Neural cell (in vitro differentiated cells): ENCODE results near the gene SWT1. TPM values are rescaled to one million over a fixed set of nuclear protein-coding genes. Genes with fewer than 3 reads are reported as not detected.

Source experiments
- H2AFZ ChIP-seq: fragments of 200-600, 300-800 bp; sonication (generic), shearing (Covaris generic); 2 replicates; pipeline ENCODE4 v1.6.0; 2014; ENCODE audit warnings: low read depth, mild to moderate bottlenecking, antibody characterized with exemption, low read length, moderate library complexity
- H3F3A ChIP-seq: fragments of 200-600 bp; shearing (Covaris generic); 2 replicates; pipeline ENCODE4 v1.6.1; 2016; ENCODE audit warnings: mild to moderate bottlenecking, moderate library complexity, mixed read lengths, antibody characterized with exemption, low read length; ENCODE audit not compliant: insufficient read depth, poor library complexity, severe bottlenecking
- H3K27ac ChIP-seq: fragments of 200-600, 300-800 bp; sonication (generic), shearing (Covaris generic); 2 replicates; pipeline ENCODE4 v1.5.1; 2014; ENCODE audit warnings: mild to moderate bottlenecking, low read length, moderate library complexity
- H3K27me3 ChIP-seq: fragments of 300-800, 200-600 bp; sonication (generic), shearing (Covaris generic); 2 replicates; pipeline ENCODE4 v1.6.0; 2014; ENCODE audit warnings: mild to moderate bottlenecking, low read depth, low read length, moderate library complexity; ENCODE audit not compliant: insufficient read depth
- H3K36me3 ChIP-seq: fragments of 300-800, 200-600 bp; sonication (generic), shearing (Covaris generic); 2 replicates; pipeline ENCODE4 v1.5.1; 2014; ENCODE audit warnings: mild to moderate bottlenecking, antibody characterized with exemption, low read length, moderate library complexity; ENCODE audit not compliant: insufficient read depth
- H3K4me2 ChIP-seq: fragments of 300-800, 200-600 bp; sonication (generic), shearing (Covaris generic); 2 replicates; pipeline ENCODE4 v1.6.0; 2014; ENCODE audit warnings: mild to moderate bottlenecking, low read length
- H3K4me3 ChIP-seq: fragments of 300-800, 200-600 bp; sonication (generic), shearing (Covaris generic); 2 replicates; pipeline ENCODE4 v1.5.1; 2014; ENCODE audit warnings: mild to moderate bottlenecking, low read length, moderate library complexity
- H3K79me2 ChIP-seq: fragments of 200-600 bp; shearing (Covaris generic); replicated peaks from 2 replicates; pipeline ENCODE4 v1.6.0; 2014; ENCODE audit warnings: mild to moderate bottlenecking, low read length, moderate library complexity; ENCODE audit not compliant: insufficient read depth
- H3K9ac ChIP-seq: fragments of 300-800, 200-600 bp; sonication (generic), shearing (Covaris generic); 2 replicates; pipeline ENCODE4 v1.6.1; 2016; ENCODE audit warnings: mild to moderate bottlenecking, low read length, mixed read lengths
- H3K9me2 ChIP-seq: fragments of 200-600 bp; shearing (Covaris generic); 2 replicates; pipeline ENCODE4 v1.6.1; 2016; ENCODE audit warnings: mild to moderate bottlenecking, low read length, mixed read lengths; ENCODE audit not compliant: insufficient read depth
- H3K9me3 ChIP-seq: fragments of 200-600, 300-800 bp; sonication (generic), shearing (Covaris generic); 2 replicates; pipeline ENCODE4 v1.6.1; 2016; ENCODE audit warnings: mild to moderate bottlenecking, mixed run types, low read length, moderate library complexity, mixed read lengths
- H4K20me1 ChIP-seq: fragments of 200-600 bp; shearing (Covaris generic); 2 replicates; pipeline ENCODE4 v1.6.1; 2016; ENCODE audit warnings: mild to moderate bottlenecking, mixed run types; ENCODE audit not compliant: insufficient read depth
- CTCF ChIP-seq: fragments of 450-650 bp; IDR thresholded peaks from 2 replicates; pipeline ENCODE4 v1.5.1; 2014; ENCODE audit warnings: antibody characterized with exemption, mild to moderate bottlenecking, moderate library complexity; ENCODE audit not compliant: poor library complexity, severe bottlenecking
- EP300 ChIP-seq: fragments of 450-650 bp; conservative IDR thresholded peaks from 2 replicates; pipeline ENCODE4 v1.6.1; 2014; ENCODE audit warnings: antibody characterized with exemption, mild to moderate bottlenecking, moderate library complexity; ENCODE audit not compliant: poor library complexity, severe bottlenecking
- EZH2 ChIP-seq: fragments of 200-600, 300-800 bp; shearing (Covaris generic), sonication (generic); IDR thresholded peaks from 2 replicates; pipeline ENCODE4 v1.6.1; 2014; ENCODE audit warnings: antibody characterized with exemption, low read length, borderline replicate concordance, mild to moderate bottlenecking; ENCODE audit not compliant: insufficient read depth, poor library complexity, severe bottlenecking
- MXI1 ChIP-seq: fragments of 450-650 bp; conservative IDR thresholded peaks from 2 replicates; pipeline ENCODE4 v1.6.1; 2014; ENCODE audit warnings: antibody characterized with exemption, mild to moderate bottlenecking; ENCODE audit not compliant: poor library complexity, severe bottlenecking
- POLR2AphosphoS5 ChIP-seq: IDR thresholded peaks from 2 replicates; pipeline ENCODE4 v1.6.1; 2012
- RAD21 ChIP-seq: fragments of 450-650 bp; conservative IDR thresholded peaks from 2 replicates; pipeline ENCODE4 v1.6.1; 2014; ENCODE audit warnings: antibody characterized with exemption, mild to moderate bottlenecking, moderate library complexity
- REST ChIP-seq: IDR thresholded peaks from 2 replicates; pipeline ENCODE4 v1.6.1; 2012; ENCODE audit warnings: borderline replicate concordance
- SMC3 ChIP-seq: fragments of 450-650 bp; conservative IDR thresholded peaks from 2 replicates; pipeline ENCODE4 v1.6.1; 2014; ENCODE audit warnings: antibody characterized with exemption, mild to moderate bottlenecking, moderate library complexity; ENCODE audit not compliant: poor library complexity
- TAF1 ChIP-seq: IDR thresholded peaks from 2 replicates; pipeline ENCODE4 v1.6.1; 2012; ENCODE audit warnings: low read depth
- polyA minus RNA-seq: library from RNA; depleted of rRNA, polyadenylated mRNA; stranded (reverse); fragments of >200 nt; gene quantifications from 2 replicates; pipeline ENCODE4 v1.2.3, GENCODE V29; 2014
- polyA plus RNA-seq: library from polyadenylated mRNA; depleted of rRNA; stranded (reverse); fragments of >200 nt; gene quantifications from 2 replicates; pipeline ENCODE4 v1.2.3, GENCODE V29; 2014

Gene SWT1
- polyA plus RNA-seq (9.1 and 9.3 TPM in 2 replicates), polyA minus RNA-seq (34.8 and 37.7 TPM in 2 replicates)

- H4K20me1 ChIP-seq, result no peaks in the 10 kb centered on the region
- TF ChIP-seq POLR2AphosphoS5, result peak; percentile 99
- peak; percentile 46 for TF ChIP-seq MXI1
- peak; percentile 10 for TF ChIP-seq REST
- peak; percentile 0 for TF ChIP-seq TAF1
- no peak for TF ChIP-seq EZH2
- TF ChIP-seq SMC3, result peak; percentile 4
- TF ChIP-seq CTCF, result no peak
- TF ChIP-seq EP300, result no peak
- TF ChIP-seq RAD21, result peak; percentile 14
Observed at GRCh38 chr1:185156854-185157598, at the start of gene SWT1, which contains the start of gene TRMT1L. SWT1 (plus strand) TSS chr1:185157167; CDS start chr1:185160842, 3,675 bp downstream. TRMT1L (minus strand) TSS chr1:185156953; CDS start chr1:185156712, 241 bp downstream.

GRCh38 chr1:185108321-185108720, 48.6 kb upstream of the SWT1 start:
- H3K79me2 ChIP-seq, result no peaks in the 10 kb centered on the region
- H3K9me2 ChIP-seq, result no peaks in the 10 kb centered on the region
- H3K4me3 ChIP-seq, result no peak overlapping the region
- no peak overlapping the region for H2AFZ ChIP-seq
- TF ChIP-seq REST (no peak), RAD21 (no peak), CTCF (no peak), TAF1 (no peak), EZH2 (no peak), POLR2AphosphoS5 (no peak), MXI1 (no peak), SMC3 (no peak), EP300 (no peak)
- no peaks in the 10 kb centered on the region for H4K20me1 ChIP-seq
- H3K9ac ChIP-seq, result no peak overlapping the region
- H3K27me3 ChIP-seq, result no peaks in the 10 kb centered on the region
- H3K36me3 ChIP-seq, result no peaks in the 10 kb centered on the region
- no peak overlapping the region for H3K4me2 ChIP-seq
- no peaks in the 10 kb centered on the region for H3K9me3 ChIP-seq
- H3F3A ChIP-seq, result no peaks in the 10 kb centered on the region
- H3K27ac ChIP-seq, result no peak overlapping the region

More at GRCh38 chr1:185156854-185157598, at the start of gene SWT1, which contains the start of gene TRMT1L:
- H3F3A ChIP-seq, result no peaks in the 10 kb centered on the region
- H3K9ac ChIP-seq, result peak within 1 kb of the TSS; percentile 97
- no peaks in the 10 kb centered on the region for H3K9me2 ChIP-seq
- H3K4me2 ChIP-seq, result peak within 1 kb of the TSS; percentile 88
- peaks cover 29% of the 10 kb centered on the region for H3K79me2 ChIP-seq
- H3K4me3 ChIP-seq, result peak within 1 kb of the TSS; percentile 80
- peak within 1 kb of the TSS; percentile 87 for H2AFZ ChIP-seq
- no peaks in the 10 kb centered on the region for H3K9me3 ChIP-seq
- H3K27me3 ChIP-seq, result no peaks in the 10 kb centered on the region
- H3K36me3 ChIP-seq, result no peaks in the 10 kb centered on the region
- H3K27ac ChIP-seq, result peak within 1 kb of the TSS; percentile 98
